GM21528 (cell line): ENCODE measurements around the gene ZSCAN10.
A peak's percentile ranks its signal among the peaks of the same experiment; 100 is the strongest.

ENCODE experiments used
- ATAC-seq: cut with Tn5 transposase; IDR thresholded peaks from one replicate; pipeline ENCODE4 v1.9.1; 2021; ENCODE audit warnings: mild to moderate bottlenecking, moderate library complexity; ENCODE audit not compliant: unreplicated experiment, low FRiP score

The ZSCAN10 gene

GRCh38 chr16:3134338-3135125 is 35.4 kb upstream of the ZSCAN10 start, which contains the start of gene ZNF213:
TSS of gene ZNF213 (plus strand) at chr16:3135029. CDS start at chr16:3137281, 2,252 bp downstream.
- peak; percentile 92 for ATAC-seq

- no peak for ATAC-seq
Measured at GRCh38 chr16:3133844-3134243, 34.8 kb upstream of the ZSCAN10 start.

- no peak for ATAC-seq
Measured at GRCh38 chr16:3131755-3132377, 32.8 kb upstream of the ZSCAN10 start.

- no peak for ATAC-seq
Measured at GRCh38 chr16:3129137-3130131, 30.3 kb upstream of the ZSCAN10 start.

- no peak for ATAC-seq
Measured at GRCh38 chr16:3127745-3128144, 28.7 kb upstream of the ZSCAN10 start.

- ATAC-seq, result peak; percentile 83
Measured at GRCh38 chr16:3123986-3124886, 25.1 kb upstream of the ZSCAN10 start.

GRCh38 chr16:3122926-3123570 is 24.0 kb upstream of the ZSCAN10 start:
- no peak for ATAC-seq

- ATAC-seq, result no peak
Measured at GRCh38 chr16:3121851-3122467, 22.9 kb upstream of the ZSCAN10 start.

GRCh38 chr16:3120435-3120834 is 21.3 kb upstream of the ZSCAN10 start:
- no peak for ATAC-seq

GRCh38 chr16:3119701-3120408 is 20.8 kb upstream of the ZSCAN10 start:
- no peak for ATAC-seq

GRCh38 chr16:3119286-3119685 is 20.2 kb upstream of the ZSCAN10 start:
- ATAC-seq, result no peak

- no peak for ATAC-seq
Measured at GRCh38 chr16:3118846-3119245, 19.8 kb upstream of the ZSCAN10 start.

GRCh38 chr16:3118204-3118790 is 19.2 kb upstream of the ZSCAN10 start:
- no peak for ATAC-seq

- no peak for ATAC-seq
Measured at GRCh38 chr16:3115561-3115960, 16.5 kb upstream of the ZSCAN10 start.

- no peak for ATAC-seq
Measured at GRCh38 chr16:3115003-3115402, 15.9 kb upstream of the ZSCAN10 start.

GRCh38 chr16:3113765-3114479 is 14.8 kb upstream of the ZSCAN10 start:
- ATAC-seq, result no peak

- no peak for ATAC-seq
Measured at GRCh38 chr16:3112881-3113574, 13.9 kb upstream of the ZSCAN10 start.
